ENCODE measurements around the gene LRPAP1.
"Not testable (repeated sequence)": the region's sequence is repeated elsewhere in the genome, so short reads cannot be mapped to it uniquely, and the experiment has no call there.

LRPAP1 gene

DNA sequence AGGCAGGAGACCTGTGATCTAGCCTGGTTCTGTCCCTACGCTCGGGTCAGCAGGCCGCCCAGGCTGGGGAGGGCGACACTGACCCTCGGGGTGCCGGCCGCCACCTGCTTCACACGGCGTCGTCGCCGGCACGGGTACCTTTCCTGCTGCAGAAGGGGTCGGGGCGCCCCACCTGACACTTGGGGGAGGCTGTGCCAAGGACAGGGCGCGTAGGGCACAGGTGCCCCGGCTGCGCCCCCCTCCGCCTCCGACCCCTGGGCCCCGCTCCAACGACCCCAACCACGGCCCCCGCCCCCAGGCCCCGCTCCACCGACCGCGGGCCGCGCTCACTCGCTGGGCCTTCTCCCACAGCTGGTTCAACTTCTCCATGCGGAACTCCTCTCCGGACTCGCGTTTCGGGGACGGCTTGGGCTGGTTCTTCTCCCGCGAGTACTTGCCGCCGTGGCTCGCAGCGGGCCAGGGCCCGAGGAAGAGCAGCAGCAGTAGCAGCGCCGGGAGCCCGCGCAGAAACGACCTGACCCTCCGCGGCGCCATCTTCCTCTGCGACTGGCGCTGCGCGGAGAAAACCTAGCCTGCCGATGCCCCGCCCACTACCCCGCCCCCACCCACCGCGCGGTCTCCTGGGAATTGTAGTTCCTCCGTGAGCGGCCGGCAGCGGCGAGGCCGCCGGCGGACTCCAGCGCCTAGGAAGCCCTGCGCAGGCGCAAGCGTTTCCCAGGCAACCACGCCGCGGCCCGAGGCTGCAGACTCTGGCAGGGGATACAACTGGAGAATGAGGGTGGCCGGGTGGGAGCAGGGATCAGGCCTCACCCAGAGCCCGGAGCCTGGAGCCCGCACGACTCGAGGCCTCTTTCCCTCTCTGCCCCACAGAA, at the start of gene LRPAP1:
LRPAP1 (minus strand) TSS at position 544 of the 872 bp plus-strand sequence; CDS start at position 534, 10 bp downstream.
- DNase-seq: peak; percentile 87

DNA sequence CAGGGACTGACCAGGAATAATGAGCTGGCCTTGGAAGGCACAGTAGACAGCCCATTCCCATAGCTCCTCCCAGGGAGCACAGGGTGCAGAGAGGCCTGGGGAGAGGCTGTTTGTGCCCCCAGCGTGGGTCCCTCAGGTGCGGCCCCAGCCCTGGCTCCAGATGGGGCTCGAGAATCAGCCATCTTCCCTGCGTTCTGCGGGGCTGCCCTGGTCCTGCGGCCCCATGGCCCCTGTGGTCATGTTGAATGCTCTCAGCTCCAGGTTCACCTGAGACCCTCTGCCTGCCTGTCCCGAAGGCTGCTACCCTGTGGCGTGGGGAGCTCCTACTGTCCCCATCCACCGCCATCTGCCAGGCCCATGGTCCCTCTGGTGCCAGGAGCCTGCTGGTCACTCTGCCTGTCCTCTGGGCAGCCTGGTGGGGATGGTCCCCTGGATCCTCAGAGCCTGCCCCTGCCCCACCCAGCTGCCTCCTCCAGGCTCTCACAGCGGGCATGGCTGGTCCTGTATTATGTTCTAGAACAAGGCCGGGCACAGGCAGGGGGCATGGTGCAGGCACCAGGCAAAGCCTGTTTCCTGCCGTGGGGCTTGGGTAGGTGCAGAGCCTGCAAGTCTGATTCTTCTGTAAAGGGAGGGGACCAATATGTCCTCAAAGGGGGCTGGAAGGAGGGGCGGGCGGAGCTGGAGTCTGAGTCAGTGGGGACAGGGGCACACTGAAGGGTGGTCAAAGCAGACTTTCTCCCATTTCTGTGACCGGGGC, 49.3 kb upstream of the LRPAP1 start:
- DNase-seq: not testable (repeated sequence)

DNA sequence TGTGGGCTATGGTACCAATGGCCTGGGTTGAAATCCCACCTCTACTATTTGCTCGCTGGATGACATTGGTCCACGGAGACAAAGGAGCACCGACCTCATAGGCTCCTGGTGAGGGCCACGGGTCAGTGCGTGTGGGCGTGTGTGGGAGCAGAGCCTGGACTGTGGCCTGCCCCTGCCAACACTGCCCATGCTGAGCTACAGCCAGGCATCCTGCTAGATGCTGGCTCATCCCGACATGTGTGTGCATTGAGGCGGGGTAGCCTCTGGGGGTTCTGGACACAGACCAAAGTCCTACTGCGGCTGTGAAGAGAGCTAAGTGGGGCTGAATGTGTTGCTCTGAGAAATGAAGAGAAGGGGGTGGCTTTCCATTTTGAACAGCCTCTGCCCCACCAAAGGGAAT, 48.6 kb upstream of the LRPAP1 start:
- DNase-seq: not testable (repeated sequence)

DNA sequence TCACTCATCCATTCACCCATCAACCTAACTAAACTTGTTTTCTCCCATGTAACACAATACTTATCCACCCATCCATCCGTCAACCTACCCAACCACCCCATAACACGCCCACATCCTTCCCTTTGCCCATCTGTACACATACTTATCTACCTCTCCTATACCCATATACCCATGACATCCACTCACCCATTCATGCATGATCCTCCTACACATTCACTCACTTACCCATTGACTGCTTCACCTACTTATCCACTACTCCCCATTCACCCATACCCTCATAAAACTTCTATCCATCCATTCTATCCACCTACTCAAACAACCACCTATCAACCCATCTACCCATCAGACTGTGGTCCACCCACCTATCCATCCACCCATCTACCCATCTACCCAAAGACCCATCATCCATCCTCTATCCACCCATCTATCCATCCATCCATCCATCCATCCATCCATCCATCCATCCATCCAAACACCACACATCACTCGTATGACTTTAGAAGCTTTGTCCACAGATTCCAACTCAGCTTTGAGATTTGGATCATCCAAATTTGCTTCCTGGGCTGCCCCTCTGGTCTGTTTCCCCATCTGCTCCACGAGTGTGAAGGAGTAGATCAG, 46.4 kb upstream of the LRPAP1 start:
- DNase-seq: not testable (repeated sequence)

- DNase-seq: not testable (repeated sequence)
Measured at GRCh38 chr4:3578052-3578451, 45.8 kb upstream of the LRPAP1 start.

GRCh38 chr4:3577208-3577892, 45.1 kb upstream of the LRPAP1 start:
- DNase-seq: not testable (repeated sequence)

GRCh38 chr4:3576533-3577207, 44.4 kb upstream of the LRPAP1 start:
- DNase-seq: not testable (repeated sequence)

GRCh38 chr4:3575426-3576369, 43.5 kb upstream of the LRPAP1 start:
- not testable (repeated sequence) for DNase-seq

DNA sequence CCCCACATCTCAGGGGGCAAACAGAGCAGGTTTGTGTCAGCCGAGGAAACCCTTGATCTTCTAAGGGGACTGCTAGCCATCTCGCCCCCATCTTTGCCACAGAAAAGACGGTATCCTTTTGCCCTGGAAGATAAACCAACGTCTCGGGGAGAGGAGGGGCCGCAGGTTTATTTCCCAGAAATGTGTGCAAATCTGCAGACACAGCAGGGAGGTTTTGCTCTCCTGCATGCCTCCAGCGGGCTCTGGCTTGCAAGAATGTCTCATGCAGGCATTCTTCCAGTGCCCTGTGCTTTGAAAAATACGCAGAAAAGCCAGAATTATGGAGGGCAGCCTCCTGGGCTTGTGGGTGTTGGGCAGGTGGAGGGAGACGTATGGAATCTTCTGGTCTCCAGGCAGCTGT, 42.6 kb upstream of the LRPAP1 start:
- not testable (repeated sequence) for DNase-seq

GRCh38 chr4:3574346-3574745, 42.1 kb upstream of the LRPAP1 start:
- DNase-seq: not testable (repeated sequence)

- DNase-seq: no peak
Measured at GRCh38 chr4:3573131-3573530, 40.9 kb upstream of the LRPAP1 start.

DNA sequence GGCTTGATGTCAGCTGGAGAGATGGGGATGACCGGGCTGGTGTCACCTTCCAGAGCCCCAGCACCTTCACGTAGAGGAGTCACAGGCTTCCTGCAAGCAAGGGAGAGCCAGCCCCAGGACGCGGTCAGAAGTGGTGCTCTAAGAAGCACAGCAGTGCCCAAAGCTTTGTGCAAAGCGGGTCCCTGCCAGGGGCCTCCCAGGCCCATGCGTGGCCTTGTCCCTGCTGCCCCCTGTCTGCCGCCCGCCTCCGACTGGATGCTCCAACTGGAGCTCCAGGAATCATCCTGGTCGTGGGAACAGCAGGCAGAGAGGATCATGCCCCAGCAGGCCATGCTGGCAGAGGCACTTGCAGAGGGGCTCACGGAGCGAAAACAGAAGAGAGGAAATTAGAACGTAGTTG, 40.1 kb upstream of the LRPAP1 start:
- DNase-seq: no peak

GRCh38 chr4:3571921-3572320, 39.7 kb upstream of the LRPAP1 start:
- DNase-seq: no peak

DNA sequence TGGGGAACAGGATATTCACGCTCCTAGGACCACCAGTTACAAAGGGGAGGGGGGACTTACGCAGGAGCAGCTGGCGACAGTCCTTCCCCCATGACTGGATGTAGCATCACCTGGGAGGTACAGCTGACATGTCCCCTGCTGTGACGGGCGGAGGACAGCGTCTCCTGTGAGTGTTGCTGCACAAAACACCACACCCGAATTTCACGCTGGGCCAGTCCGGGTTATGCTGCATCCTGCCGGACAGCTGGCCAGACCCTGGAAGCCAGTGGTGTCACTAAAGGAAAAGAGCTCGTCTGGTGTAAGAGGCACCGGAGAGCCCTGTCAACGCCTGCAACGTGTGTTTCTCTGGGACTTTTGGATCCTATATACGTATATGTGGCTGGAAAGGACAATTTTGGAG, 38.7 kb upstream of the LRPAP1 start:
- not testable (repeated sequence) for DNase-seq

- DNase-seq: not testable (repeated sequence)
Measured at GRCh38 chr4:3569611-3570010, 37.4 kb upstream of the LRPAP1 start.

- not testable (repeated sequence) for DNase-seq
Measured at GRCh38 chr4:3566701-3567100, 34.5 kb upstream of the LRPAP1 start.

DNA sequence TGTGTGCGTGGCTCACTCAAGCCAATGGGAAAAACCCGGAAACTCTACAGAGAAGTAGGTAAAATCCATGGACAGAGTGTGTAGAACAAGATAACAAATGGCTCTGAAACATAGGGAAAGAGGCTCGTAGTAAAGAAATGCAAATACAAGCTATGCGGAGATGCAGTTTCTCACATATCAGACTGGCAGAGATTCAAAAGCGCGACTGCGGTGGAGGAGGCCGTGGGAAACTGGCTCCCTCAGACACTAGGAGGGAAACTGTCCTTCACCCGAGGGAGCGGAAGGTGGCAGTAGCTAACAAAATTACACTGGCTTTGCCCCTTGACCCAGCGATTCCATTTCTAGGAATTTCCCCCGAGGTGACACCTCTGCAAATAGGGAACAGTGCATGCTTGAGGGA, 34.1 kb upstream of the LRPAP1 start:
- not testable (repeated sequence) for DNase-seq

DNA sequence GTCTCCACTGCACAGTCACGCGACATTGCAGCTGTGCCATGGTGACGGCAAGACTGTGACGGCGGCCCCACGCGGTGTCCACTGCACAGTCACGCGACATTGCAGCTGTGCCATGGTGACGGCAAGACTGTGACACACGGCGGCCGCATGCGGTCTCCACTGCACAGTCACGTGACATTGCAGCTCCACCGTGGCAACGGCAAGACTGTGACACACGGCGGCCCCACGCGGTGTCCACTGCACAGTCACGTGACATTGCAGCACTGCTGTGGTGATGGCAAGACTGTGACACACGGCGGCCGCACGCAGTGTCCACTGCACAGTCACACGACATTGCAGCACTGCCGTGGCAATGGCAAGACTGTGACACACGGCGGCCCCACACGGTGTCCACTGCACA, 32.7 kb upstream of the LRPAP1 start:
- DNase-seq: not testable (repeated sequence)

GRCh38 chr4:3563403-3563802, 31.2 kb upstream of the LRPAP1 start:
- DNase-seq: no peak

DNA sequence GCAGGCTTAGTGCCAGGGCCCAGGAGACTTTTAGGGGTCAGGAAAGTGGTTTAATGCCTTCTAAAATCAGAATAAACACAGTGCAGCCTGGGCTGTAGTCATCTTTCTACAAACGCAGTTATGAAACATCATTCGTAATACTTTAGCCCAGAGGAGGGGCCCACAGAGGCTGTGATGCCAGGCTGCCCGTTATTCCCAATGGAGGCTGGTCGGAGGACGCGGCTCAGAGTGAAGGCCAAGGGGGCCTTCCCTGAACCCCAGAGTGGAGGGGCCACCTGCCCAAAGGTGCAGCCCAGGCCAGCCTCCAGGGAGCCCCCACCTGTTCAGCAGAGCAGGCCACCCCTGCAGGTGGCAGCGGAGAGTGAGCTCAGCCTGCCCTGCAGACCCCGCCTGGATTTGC, 29.9 kb upstream of the LRPAP1 start:
- DNase-seq: not testable (repeated sequence)

- DNase-seq: not testable (repeated sequence)
Measured at GRCh38 chr4:3560465-3560864, 28.2 kb upstream of the LRPAP1 start.
